GM12878 (cell line): ENCODE data around the gene NR2F6. TPM values are rescaled to one million over a fixed set of nuclear protein-coding genes. Genes with fewer than 3 reads are reported as not detected.

Source experiments
- ATAC-seq: fragments of 200-7000 bp; cut with Tn5 transposase; 3 replicates; pipeline ENCODE4 v1.9.1; 2020; ENCODE audit warnings: mild to moderate bottlenecking, moderate library complexity
- BruUV-seq: library from RNA; stranded (reverse); fragments of 400-500 nt; replicated peaks from 2 replicates; lab custom pipeline; 2021; lab: Mats Ljungman, UMichigan
- CTCF ChIA-PET: fragments of 300-600 bp; sonication (Branson Sonifier 250); formaldehyde crosslinking; extraction: SDS; loops from one replicate; lab custom pipeline; 2021; ENCODE audit warnings: inconsistent platforms; lab: Yijun Ruan, JAX
- POLR2A ChIA-PET: fragments of 350-600 bp; formaldehyde crosslinking; extraction: SDS; loops from one replicate; lab custom pipeline; 2021; ENCODE audit warnings: inconsistent platforms; lab: Charles Lee
- RAD21 ChIA-PET: fragments of 300-600 bp; sonication (Branson Sonifier 250); formaldehyde crosslinking; loops from one replicate; lab custom pipeline; 2023; ENCODE audit warnings: antibody characterized with exemption; ENCODE audit not compliant: unreplicated experiment; lab: Charles Lee
- SMC1A ChIA-PET: fragments of 300-600 bp; sonication (Branson Sonifier 250); formaldehyde crosslinking; loops from one replicate; lab custom pipeline; 2023; ENCODE audit not compliant: unreplicated experiment, uncharacterized antibody; lab: Charles Lee
- DNase-seq: peaks from one replicate; pipeline ENCODE4 v3.0.0-alpha.2; 2011; ENCODE audit warnings: low read depth, low spot score
- FAIRE-seq: peaks from 3 replicates; lab custom pipeline; 2011; peaks lifted over from hg19 to GRCh38; lab: Jason Lieb, UNC
- H2AFZ ChIP-seq: 2 replicates; pipeline ENCODE4 v1.6.0; 2011; ENCODE audit warnings: low read depth, low read length, control low read depth; ENCODE audit not compliant: control insufficient read depth
- H3K27ac ChIP-seq: 2 replicates; pipeline ENCODE4 v1.5.1; 2011; ENCODE audit warnings: control low read depth; ENCODE audit not compliant: control insufficient read depth, insufficient read depth
- H3K27me3 ChIP-seq, 2 experiments: replicated peaks in 1 of 2; 2 replicates each; pipeline versions ENCODE4 v1.6.0 to v1.6.1; 2011; ENCODE audit warnings: low read length in 1 of 2; ENCODE audit not compliant: control insufficient read depth in 2 of 2, insufficient read depth in 2 of 2
- H3K36me3 ChIP-seq, 2 experiments: 2 replicates each; pipeline ENCODE4 v1.5.1; 2011; ENCODE audit warnings: low read length in 1 of 2; ENCODE audit not compliant: control insufficient read depth in 2 of 2, insufficient read depth in 2 of 2
- H3K4me1 ChIP-seq: 2 replicates; pipeline ENCODE4 v1.6.1; 2011; ENCODE audit warnings: mild to moderate bottlenecking, low read length, moderate library complexity, mixed read lengths; ENCODE audit not compliant: control insufficient read depth, insufficient read depth
- H3K4me2 ChIP-seq: 2 replicates; pipeline ENCODE4 v1.6.0; 2011; ENCODE audit warnings: control low read depth; ENCODE audit not compliant: control insufficient read depth, insufficient read depth
- H3K4me3 ChIP-seq: fragments of 200-600 bp; sonication (generic); 2 replicates; pipeline ENCODE4 v1.5.1; 2016
- H3K79me2 ChIP-seq: 2 replicates; pipeline ENCODE4 v1.6.0; 2011; ENCODE audit warnings: low read length; ENCODE audit not compliant: control insufficient read depth, insufficient read depth
- H3K9ac ChIP-seq: 2 replicates; pipeline ENCODE4 v1.8.0; 2011; ENCODE audit warnings: low read length, control low read depth, mixed read lengths; ENCODE audit not compliant: control insufficient read depth, insufficient read depth
- H3K9me3 ChIP-seq: replicated peaks from 3 replicates; pipeline ENCODE4 v1.5.1; 2011; ENCODE audit warnings: mild to moderate bottlenecking, low read length; ENCODE audit not compliant: control insufficient read depth, insufficient read depth
- H4K20me1 ChIP-seq: 2 replicates; pipeline ENCODE4 v1.6.0; 2011; ENCODE audit not compliant: control insufficient read depth, insufficient read depth
- DPF2 ChIP-seq: fragments of 450-650 bp; IDR thresholded peaks from 2 replicates; pipeline ENCODE4 v1.6.1; 2017; ENCODE audit warnings: mild to moderate bottlenecking
- MTA2 ChIP-seq: fragments of 450-650 bp; IDR thresholded peaks from 2 replicates; pipeline ENCODE4 v1.6.1; 2016; ENCODE audit warnings: low read depth, mild to moderate bottlenecking, moderate library complexity
- WGBS: methylation state at CpG from one replicate; pipeline ENCODE4 v1.1.6; 2016; ENCODE audit warnings: low lambda C conversion rate; ENCODE audit not compliant: insufficient replicate concordance, insufficient coverage; ENCODE audit errors: missing lambda C conversion rate; 5-methylcytosine and 5-hydroxymethylcytosine counted together
- in situ Hi-C: fragments of 300-500 bp; cut with MboI; formaldehyde crosslinking; loops from 9 replicates; pipeline ENCODE4 v1.14.3; 2018; ENCODE audit warnings: mixed read lengths
- intact Hi-C: fragments of 100-400 bp; cut with micrococcal nuclease; formaldehyde crosslinking; loops from one replicate; pipeline ENCODE4 v1.14.2; 2022; ENCODE audit not compliant: unreplicated experiment
- polyA plus RNA-seq, 11 experiments: library from polyadenylated mRNA; depleted of rRNA in 4 of 11; unstranded in 6 of 11; stranded (reverse) in 5 of 11; fragments of >200 nt; fragmentation: Nextera tagmentation in 4 of 11; fragmentation: Illumina TruSeq in 1 of 11; extraction: Ambion mirVana in 4 of 11; extraction: Trizol in 1 of 11; gene quantifications; 1 replicate in 1 of 11; 2 replicates in 10 of 11; pipeline versions ENCODE4 v1.2.1 to v1.2.3, GENCODE V29; 2011 to 2016; ENCODE audit warnings: inconsistent platforms in 2 of 11, missing spikeins in 2 of 11, low read depth in 1 of 11
- total RNA-seq, 4 experiments: library from RNA; depleted of rRNA in 3 of 4; stranded (reverse); fragments of >200 nt in 3 of 4; fragmentation: Illumina TruSeq in 1 of 4; extraction: Trizol in 1 of 4; gene quantifications; 2 replicates each; pipeline versions ENCODE4 v1.2.1 to v1.2.3, GENCODE V29; 2013 to 2021
- TF ChIP-seq, protein P1 (sequence below): fragments of 450-650 bp; IDR thresholded peaks from 2 replicates; pipeline ENCODE4 v1.6.1; 2017; ENCODE audit warnings: antibody characterized with exemption, mild to moderate bottlenecking, moderate library complexity

NR2F6 gene
- total and polyA plus RNA-seq, 10 of the 15 experiments (the other 5 are each of a cell fraction or from before 2014, with no cell fraction given): 0.18 to 15.5 (median 6.1) TPM

DNA sequence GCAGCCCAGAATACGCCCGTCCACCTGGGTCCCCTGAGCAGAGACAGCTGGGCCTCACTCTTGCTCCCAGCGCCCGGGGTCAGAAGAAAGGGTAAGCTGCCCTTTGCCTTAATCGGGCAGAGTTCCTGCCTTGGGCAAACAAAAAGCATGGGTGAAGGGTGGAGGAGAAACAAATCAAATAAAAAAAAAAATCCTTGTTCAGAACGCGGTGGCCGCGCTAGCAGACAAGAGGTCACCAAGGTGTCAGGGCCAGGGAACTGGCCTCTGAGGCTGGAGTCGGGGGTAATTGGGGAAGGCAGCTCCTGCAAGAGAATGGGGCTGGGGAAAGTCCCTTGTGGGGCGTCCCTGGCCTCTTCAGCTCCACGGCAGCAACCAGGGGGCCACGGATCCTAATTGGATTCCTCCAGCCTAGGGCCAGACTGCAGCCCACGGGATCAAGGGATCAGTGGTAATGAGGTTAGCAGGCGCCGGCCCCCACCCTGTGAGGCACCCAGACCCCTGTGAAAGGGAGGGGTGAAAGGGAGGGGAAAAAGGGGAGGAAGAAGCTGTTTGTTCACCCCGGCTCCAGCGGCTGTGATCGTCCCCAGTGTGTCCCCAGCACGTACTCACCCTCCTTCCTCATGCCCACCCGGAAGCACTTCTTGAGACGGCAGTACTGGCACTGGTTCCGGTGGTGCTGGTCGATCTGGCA is 5.5 kb downstream of the NR2F6 start:
- ATAC-seq: no peak

More for the DNA sequence above, 5.5 kb downstream of the NR2F6 start:
- Histone ChIP-seq H3K4me1 (peaks cover 5% of the 10 kb centered on the region), H3K9ac (no peak overlapping the region), H2AFZ (no peak overlapping the region), H3K27me3 (no peaks in the 10 kb centered on the region), H3K9me3 (no peaks in the 10 kb centered on the region), H3K79me2 (peaks cover 8% of the 10 kb centered on the region)
- ChIA-PET RAD21 (interaction anchor here (0.8 kb wide), 1 partner anchor 163 kb away, joined by 3 read pairs; no protein-coding TSS in a partner anchor), SMC1A (no interaction called here), POLR2A (interaction anchor here (0.5 to 0.6 kb wide), 2 partner anchors 40 to 353 kb away, joined by 3 read pairs; no protein-coding TSS in a partner anchor)
- no TSS peak for BruUV-seq
- intact Hi-C loops: no loop called here
- FAIRE-seq (no peak), DNase-seq (no peak)
- TF ChIP-seq MTA2 (no peak), DPF2 (no peak)
- TF ChIP-seq, protein P1, sequence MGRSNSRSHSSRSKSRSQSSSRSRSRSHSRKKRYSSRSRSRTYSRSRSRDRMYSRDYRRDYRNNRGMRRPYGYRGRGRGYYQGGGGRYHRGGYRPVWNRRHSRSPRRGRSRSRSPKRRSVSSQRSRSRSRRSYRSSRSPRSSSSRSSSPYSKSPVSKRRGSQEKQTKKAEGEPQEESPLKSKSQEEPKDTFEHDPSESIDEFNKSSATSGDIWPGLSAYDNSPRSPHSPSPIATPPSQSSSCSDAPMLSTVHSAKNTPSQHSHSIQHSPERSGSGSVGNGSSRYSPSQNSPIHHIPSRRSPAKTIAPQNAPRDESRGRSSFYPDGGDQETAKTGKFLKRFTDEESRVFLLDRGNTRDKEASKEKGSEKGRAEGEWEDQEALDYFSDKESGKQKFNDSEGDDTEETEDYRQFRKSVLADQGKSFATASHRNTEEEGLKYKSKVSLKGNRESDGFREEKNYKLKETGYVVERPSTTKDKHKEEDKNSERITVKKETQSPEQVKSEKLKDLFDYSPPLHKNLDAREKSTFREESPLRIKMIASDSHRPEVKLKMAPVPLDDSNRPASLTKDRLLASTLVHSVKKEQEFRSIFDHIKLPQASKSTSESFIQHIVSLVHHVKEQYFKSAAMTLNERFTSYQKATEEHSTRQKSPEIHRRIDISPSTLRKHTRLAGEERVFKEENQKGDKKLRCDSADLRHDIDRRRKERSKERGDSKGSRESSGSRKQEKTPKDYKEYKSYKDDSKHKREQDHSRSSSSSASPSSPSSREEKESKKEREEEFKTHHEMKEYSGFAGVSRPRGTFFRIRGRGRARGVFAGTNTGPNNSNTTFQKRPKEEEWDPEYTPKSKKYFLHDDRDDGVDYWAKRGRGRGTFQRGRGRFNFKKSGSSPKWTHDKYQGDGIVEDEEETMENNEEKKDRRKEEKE: no peak
- TF ChIP-seq, all 136 proteins: peak for 0
- no peak overlapping the region for H3K4me2 ChIP-seq
- peaks cover 0 to 2% of the 10 kb centered on the region in 2 experiments; a peak in 1 of 4 replicates for H3K36me3 ChIP-seq
- WGBS: 88% methylated on average over 22 of the region's 24 CpGs
- CTCF ChIA-PET: interaction anchor here (0.7 kb wide), 1 partner anchor 33 kb away, joined by 3 read pairs; no protein-coding TSS in a partner anchor
- in situ Hi-C loops: no loop called here
- no peak overlapping the region for H3K27ac ChIP-seq
- no peaks in the 10 kb centered on the region for H4K20me1 ChIP-seq
- H3K4me3 ChIP-seq: no peak overlapping the region
